SU-DHL-6 (cell line): ENCODE measurements around the gene DPP10.

Source experiments
- CTCF ChIP-seq: fragments of 200-600 bp; sonication (generic); IDR thresholded peaks from one replicate; pipeline ENCODE4 v1.5.1; 2017; ENCODE audit warnings: antibody characterized with exemption, mild to moderate bottlenecking, low read length, moderate library complexity; ENCODE audit not compliant: insufficient read depth, poor library complexity, severe bottlenecking
- EZH2phosphoT487 ChIP-seq: fragments of 200-600 bp; sonication (generic), shearing (Covaris generic); conservative IDR thresholded peaks from 2 replicates; pipeline ENCODE4 v1.6.1; 2018; ENCODE audit warnings: mild to moderate bottlenecking, antibody characterized with exemption, low read length, moderate library complexity, mixed read lengths

- no peak for TF ChIP-seq CTCF
- TF ChIP-seq EZH2phosphoT487: no peak
Observed at GRCh38 chr2:114537777-114538176, 95.3 kb downstream of the DPP10 start.
